NOMO-1 treated with DMSO at 0.1 percent for 48 hours (cell line): ENCODE measurements around the gene USP6NL.

Experiments
- DNase-seq: peaks from one replicate; lab custom pipeline; 2025; ENCODE audit not compliant: unreplicated experiment; lab: John Stamatoyannopoulos, UW

The USP6NL gene

DNA sequence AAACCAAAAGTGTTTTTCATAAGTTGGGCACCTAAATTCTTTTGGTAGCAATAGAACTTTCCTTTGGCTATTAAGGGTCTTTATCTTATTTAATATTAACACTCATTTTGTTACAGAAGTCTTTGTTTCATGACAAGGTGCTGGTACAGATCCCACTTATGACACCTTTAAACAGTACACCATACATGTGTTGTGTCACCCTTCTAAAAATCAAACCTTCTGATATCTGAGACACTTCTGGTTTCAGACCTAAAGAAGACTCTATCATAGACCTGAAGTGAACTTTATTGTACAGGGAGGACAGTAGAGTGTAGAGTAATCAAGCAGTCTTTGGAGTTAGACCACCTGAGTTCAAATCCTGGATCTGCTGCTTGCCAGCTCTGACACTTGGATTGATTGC, 5.8 kb upstream of the USP6NL start:
- no peak for DNase-seq

DNA sequence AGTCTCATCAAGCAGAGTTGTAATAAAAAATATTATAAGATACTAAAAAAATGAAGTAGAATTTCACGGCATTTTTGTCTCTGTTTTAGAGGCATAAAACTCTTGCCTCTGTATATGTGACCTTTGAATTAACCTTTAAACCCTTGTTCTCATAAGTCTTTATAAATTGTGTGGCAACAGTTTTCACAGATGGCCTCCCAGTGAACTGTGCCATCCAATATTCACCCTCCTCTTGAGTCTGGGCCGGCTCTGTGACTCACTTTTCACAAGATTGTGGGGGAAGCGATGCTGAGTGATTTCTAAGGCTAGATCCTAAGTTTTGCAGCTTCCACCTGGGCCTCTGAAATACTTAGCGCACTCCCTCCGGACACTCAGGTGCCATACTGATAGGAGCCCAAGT, 4.6 kb upstream of the USP6NL start:
- no peak for DNase-seq

DNA sequence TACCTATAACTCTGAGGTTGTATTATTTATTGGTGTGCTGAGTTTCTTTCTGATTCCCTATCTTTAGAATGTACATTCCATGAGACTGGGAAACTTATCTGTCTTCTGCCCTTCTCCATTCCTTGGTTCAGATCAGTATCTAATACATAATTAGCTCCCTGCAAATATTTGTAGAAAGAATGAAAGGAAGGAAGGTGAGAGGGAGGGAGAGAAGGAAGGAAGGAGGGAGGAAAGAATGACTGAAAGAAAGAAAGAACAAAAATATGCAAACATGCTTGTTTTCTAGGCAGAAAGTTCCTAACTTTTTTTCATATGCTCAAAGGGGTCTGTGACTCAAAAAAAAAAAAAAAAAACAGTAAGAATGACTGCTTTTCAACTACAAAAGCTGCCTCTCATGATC, 3.9 kb upstream of the USP6NL start:
- DNase-seq = no peak

DNA sequence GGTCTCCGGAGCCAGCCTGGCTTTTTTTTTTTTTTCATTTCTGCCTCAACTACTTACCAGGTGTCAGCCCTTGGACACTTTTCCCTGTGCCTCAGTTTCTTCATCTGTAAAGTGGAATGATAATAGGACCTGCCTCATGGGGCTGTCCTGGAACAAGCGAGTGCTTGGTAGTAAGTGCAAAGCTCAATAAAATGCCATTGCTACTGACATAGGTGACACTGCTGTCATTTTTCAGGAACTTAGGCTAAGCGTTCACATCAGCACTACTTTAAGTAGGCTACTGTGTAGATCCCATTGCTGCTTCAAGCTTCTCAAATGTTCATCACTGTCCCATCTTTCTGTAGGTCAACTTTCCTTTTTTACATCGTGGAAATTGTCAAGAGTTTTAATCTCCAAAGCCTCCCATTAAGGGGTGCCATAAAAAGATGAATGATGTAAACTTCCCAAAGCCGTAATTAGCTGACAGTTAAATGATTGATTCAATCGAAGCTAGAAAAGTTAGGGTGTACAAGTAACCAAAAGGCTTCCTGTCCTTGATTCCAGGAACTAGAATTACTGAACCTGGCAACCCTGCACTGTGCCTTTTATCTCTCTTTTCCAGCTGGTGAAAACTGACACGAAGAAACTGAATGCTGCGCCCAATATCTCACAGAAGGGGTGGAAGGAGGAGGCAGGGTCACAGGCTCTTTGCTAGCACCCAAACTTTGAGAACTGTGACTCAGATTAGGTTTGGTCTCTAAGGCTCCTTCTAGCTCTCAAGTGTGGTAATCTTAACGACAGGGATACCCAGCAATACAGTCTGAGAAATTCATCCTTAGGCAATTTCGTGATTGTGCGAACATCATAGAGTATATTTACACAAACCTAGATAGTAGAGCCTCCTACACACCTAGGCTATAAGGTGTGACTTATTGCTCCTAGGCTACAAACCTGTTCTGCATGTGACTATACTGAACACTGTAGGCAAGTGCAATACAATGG, 861 bp upstream of the USP6NL start:
- DNase-seq = peak; percentile 45

DNA sequence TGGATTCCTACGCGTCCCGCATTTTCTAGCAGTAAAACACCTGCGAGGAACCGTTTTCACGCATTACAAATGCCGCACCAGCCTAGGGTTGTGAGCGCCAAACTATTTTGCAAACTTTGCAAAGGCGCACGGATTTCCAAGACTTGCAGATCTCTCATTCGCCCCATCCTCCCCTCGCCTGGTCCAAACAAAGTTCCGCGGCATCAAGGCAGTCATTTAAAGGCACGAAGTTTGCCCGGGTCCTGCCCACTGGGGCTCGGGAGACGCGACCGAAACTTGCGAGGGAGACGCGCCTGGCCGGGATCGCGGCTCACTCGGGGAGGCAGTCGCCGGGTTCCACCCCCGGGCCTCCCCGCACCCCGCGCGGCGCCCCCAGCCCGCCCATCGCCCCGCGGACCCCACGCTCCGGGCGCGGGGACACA, 613 bp downstream of the USP6NL start:
- peak; percentile 13 for DNase-seq

DNA sequence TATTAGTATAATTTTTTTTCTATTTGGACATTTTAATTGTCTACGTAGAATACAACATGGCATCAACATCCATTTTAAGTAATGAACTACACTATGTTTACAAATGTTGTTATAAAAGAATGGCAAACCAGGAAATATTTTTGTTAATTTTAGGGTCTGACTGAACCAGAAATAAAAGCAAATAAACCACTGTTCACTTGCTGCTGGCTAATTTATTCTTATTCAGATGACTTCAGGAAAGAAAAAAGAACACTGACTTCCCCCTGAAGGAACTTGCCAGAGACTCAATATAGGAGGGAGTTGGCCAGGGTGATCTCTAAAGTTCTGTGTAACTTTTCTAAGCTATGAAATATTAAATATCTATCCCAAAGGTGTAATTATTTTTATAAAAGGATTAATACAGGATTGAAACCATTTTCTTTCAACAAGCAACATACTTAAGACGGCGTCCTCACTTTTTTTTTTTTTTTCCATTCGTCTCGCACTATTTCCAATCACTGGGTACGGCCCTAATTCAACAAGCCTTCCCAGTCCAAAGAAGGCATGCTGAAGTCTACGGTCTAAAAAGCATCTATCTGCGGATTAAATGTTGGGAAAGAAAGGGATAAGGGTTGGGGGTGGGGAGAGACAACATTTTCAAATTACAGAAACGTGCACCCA, 1.2 kb downstream of the USP6NL start:
- no peak for DNase-seq

DNA sequence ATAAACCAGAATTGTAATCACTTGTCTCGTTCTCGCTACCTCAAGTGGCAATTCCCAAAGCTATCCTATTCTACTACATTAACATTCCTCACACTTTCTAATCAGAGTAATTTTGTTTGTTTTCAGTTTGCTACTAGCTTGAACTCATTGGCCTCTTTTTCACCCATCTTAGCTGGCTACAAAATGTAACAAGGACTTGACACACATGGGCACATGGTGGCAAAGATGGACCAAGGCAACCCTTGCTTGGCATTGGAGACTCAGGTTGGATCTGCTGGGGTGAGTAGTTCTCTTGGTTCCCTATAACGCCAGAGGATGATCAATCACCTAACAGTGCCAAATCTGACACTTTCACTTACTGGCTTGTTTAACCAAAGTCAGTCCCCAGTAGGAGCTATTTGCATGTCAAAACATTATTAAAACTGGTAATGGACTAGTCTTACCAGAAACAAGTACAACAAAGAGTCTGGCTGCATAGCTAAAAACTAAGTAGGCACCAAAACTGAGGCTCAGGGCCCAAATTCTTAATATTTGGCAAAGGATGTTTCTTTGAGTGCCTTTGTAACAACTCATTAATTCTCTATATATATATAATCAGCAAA, 1.9 kb downstream of the USP6NL start:
- DNase-seq = no peak

DNA sequence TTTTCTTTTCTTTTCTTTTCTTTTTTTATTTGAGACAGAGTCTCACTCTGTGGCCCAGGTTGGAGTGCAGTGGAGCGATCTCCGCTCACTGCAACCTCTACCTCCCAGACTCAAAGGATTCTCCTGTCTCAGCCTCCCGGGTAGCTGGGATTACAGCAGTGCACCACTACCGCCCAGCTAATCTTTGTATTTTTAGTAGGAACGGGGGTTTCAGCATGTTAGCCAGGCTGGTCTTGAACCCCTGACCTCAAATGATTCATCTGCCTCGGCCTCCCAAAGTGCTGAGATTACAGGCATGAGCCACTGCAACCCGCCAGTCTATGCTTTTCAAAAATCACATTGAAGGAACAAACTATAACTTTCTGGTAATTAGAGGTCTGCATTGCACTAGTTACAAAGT, 2.4 kb downstream of the USP6NL start:
- no peak for DNase-seq

DNA sequence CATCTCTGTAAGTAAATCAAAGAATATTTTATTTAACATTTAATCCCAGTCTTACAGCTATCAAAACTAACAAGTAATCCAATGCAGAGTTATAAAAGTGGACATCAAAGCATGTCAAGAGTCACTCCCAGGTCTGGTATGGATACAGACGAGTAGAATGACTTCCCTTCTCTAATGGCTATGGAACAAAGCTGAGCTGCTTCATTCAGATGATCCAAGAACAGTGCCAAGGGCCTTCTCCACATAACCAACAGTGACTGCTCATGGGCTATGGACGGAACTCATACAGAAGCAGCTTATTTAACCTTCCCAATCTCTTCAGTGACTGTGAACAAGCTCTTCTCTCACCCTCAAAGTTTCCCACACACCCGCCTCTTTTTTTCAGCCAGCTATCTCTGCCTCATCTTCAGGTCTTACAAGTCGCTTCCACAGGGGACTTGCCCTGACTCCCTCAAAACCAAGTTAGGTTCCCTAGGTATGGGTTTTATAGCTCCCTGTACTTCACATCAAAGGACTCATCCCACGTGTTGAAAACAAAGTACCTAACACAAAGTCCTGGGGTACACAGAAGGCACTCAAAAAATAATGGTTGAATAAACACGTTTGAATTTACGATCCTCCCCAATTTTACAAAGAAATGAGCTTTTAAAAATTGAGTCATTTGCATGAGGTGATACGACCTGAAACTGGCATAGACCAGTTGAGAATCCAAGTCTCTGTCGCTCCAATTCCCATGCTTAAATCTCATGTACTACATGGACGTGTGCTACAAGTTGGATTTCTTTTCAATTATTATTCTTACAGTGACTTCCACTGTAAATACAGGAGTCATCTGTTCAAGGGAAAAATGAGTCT, 3.1 kb downstream of the USP6NL start:
- DNase-seq = no peak

DNA sequence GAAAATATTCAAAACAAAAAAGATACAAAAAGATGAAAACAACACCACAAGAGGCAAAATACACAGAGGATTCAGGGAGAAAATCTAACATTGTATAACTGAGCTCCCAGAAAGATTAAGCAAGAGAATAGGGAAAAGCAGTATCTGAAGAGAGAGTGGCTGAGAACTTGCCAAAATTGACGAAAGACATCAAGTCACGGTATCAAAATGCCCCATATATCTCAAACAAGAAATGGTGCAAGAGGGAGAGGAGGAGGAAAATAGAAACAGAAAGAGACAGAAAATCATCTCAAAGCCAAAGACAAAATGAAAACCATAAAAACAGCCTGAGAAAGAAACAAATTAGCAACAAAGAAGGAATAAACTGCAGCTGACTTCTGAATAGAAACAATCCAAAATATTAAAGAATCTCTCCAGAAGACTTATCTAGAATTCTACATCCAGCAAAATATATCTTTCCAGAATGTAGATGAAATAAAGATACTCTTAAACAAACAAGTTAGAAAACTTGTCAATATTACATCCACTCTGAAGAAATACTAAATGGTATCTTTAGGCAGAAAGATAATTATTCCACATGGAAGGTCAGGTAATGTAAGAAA, 5.5 kb downstream of the USP6NL start:
- DNase-seq = no peak

DNA sequence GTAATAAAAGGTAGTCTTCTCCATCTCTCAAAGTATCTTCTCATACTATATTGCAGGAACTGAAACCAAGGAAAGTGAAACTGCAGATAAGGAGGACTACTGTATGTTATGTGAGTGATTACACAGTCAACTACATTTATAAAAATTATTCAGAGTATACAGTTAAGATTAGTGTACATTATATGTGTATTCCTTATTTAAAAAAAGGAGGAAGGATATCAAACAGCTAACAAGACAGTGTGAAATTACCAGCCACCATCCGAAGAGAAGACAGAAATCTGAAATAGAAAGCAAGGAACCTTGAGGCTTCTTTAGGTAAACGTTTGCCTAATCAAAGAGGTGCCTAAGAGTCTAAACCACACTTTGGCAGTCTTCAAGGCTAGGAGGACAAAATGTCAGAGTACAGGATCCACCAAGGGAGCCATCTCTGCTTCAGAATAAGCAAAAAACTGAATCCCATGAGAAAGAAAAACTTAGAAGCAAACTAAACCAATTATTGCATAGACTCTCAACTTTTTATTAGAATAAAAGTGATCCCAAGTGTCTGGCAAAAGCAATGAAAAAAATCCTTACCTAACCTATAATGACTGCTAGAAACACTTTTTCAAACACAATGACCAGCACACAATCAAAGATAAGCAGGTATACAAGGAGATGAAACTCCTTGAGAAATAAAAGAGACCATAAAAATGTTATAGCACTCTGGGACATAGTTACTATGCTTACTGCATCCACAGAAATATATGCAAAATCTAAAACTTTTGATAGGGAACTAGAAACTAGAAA, 6.4 kb downstream of the USP6NL start:
- peak; percentile 61 for DNase-seq

DNA sequence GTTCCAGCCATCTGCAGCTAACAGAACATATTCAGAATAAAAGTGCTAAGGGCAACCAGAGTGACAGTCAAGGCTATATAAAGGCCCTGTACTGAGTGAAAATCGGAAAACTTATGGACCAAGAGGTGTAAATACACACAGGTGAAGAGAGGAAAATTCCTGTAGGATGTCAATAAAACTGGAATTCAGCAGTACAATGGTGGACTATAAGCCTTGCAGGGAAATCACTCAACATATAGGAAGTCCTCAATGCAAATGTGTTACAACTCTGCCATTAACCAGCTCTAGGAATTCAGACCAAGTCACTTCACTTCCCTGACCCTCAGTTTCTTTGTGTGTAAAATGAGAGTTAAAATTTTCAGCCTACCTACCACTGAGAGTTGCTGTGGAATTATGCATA, 7.7 kb downstream of the USP6NL start:
- no peak for DNase-seq

DNA sequence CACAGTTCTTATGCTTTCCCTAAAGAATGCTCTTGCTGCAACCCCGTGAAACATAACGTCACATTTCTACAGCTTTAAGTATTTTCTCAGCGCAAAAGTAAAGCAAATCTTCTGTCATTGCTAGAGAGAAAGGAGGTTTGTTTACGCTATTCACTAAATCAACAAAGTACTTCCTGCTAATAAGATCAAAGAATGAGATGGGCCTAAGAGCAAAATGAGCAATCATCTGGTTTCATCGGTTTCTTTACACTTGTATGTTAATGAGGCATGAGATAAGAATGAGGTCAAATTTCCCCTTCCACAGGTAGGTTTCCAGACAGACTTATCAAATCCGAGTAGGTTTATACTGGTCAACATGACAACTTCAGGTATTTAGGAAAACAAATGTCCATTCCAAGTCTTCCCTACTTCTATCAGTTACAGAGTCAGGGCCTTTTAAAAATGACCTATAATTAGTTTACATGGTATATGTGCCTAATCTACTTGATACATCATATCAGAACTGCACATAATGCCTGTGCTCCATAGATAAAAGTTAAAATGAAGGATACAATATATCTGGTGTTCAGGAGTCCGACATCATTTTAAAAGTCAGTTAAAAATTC, 8.4 kb downstream of the USP6NL start:
- no peak for DNase-seq

DNA sequence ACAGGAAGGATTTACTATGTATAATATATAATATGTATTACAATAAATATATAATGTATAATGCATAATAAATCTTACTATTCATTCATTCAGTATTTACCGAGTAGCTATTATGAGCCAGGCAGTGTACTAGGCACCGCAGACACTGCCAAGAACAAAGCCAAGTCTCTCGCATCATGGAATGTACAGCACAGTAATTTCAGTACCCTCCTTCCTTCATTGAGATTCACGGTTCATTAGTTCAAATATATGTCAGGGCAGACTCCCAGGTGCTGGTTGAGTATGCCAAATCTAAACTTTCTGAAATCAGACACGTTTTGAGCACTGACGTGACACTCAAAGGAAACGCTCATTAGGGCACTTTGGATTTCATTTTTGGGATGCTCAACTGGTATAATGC, 9.1 kb downstream of the USP6NL start:
- DNase-seq = no peak

DNA sequence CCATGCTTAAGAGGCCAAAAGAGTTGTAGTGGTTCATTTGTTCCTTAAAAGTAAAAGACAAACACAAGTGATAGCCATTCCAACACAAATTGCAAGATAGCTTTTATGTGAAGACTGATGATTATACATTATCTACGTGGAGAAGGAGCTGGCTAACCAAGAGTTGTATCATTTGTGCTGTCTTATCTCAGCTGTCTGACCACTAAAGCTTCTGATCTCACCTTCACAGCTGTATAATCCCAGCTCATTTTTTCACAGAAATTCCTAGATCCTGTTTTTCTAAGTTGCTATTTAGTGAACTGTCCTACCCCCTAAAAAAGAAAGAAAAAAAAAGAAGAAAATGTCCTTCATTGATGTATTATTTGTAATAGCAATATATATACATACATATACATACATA, 9.8 kb downstream of the USP6NL start:
- DNase-seq = no peak

DNA sequence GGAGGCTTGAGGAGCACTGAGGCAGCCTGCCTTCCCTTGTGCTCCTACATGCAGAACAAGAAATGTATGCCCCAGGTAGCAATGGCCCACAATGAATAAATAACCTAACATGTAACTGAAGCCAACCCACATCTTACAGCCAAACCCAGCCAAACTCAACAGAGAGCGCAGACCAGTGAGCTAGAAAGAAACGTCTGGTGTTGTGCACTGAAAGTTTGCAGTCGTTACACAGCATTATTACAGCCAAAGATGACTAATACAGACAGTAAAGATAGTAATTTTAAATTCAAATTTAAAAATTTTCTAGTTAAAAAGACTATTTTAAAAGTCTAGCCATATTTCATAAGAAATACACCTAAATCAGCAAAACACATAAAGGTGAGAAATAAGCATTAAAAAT, 11.2 kb downstream of the USP6NL start:
- DNase-seq = no peak

DNA sequence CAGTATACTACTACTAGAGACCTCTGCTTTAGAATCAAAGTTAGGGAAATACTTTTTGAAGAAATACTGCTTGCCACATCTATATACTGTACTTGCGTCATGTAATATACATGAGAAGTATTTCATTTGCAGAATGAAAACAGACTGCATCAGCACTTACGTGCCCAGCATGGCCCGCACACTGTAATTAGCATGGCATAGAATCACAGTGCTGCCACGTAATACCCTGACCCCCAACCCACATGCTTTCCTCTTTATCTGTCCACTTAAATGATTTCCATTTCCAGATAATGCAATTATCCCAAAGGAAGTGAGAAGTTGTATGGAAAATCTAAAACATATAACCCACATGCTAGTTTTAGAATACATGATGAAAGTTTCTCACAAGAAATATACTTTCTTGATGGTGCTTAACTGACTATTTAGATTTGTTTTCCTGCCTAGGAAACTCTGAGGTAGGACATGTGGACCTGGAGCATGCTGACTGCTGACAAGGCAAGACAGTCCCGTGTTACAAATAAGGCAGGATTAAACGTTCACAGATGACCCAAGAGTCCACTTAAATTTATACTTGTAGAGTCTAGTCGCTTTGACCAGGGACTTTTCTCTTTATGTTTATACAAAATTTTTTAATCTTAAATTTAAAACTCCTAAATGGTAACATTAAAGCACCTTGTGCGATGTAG, 12.6 kb downstream of the USP6NL start:
- DNase-seq = no peak

DNA sequence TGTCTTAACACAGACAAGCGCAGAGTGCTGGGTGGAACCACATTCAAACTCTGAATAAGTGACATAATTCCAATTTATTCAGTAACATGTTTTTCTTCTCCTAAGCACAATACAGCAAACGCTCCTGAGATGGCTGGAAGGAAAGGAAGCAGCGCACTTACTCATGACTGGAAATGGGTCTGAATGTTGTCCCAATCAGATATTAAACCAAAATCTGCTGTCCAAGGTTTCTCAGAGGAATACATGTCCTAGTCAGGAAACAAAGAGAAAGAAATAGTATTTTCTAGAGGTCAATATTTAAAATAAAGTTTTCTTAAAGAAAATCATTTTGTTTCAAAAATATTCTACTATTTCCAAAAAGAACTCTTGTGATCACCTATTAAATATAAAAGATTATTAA, 14.0 kb downstream of the USP6NL start:
- DNase-seq = no peak

DNA sequence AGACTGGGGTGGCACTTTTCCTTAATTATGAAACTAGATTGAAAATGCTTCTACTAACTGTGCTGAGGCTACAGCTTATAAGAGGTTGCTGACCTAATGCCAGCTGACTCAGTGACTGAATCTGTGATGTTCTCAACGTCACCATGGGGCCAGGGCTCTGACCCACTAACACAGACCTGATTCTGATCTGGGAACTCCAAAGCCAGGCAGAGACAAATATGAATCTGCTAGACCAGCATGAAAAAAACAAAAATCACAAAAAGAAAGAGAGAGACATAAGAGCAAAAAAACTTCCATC, 16.1 kb downstream of the USP6NL start:
- no peak for DNase-seq
